Lung (tissue), 12 donors: ENCODE results near the gene BPIFB3. TPM values are rescaled to one million over a fixed set of nuclear protein-coding genes. Genes with fewer than 3 reads are reported as not detected.

Source experiments
- ATAC-seq: fragments of 200-7000 bp; cut with Tn5 transposase; one replicate; pipeline ENCODE4 v1.9.1; 2020; ENCODE audit warnings: moderate number of reproducible peaks; ENCODE audit not compliant: insufficient read depth, low FRiP score
- DNase-seq, 3 donors: peaks; one replicate each; pipeline ENCODE4 v3.0.0-alpha.2; 2013 to 2017
- H3K27ac ChIP-seq, 2 donors: one replicate each; pipeline ENCODE4 v1.5.1; 2013; ENCODE audit warnings: mild to moderate bottlenecking in 2 of 2, moderate library complexity in 2 of 2, control low read depth in 1 of 2, inconsistent platforms in 1 of 2, low read depth in 1 of 2, low read length in 1 of 2
- H3K27me3 ChIP-seq, 3 donors: one replicate each; pipeline ENCODE4 v1.5.1; 2013; ENCODE audit warnings: low read length in 2 of 3; ENCODE audit not compliant: control insufficient read depth in 3 of 3, insufficient read depth in 3 of 3
- H3K36me3 ChIP-seq, 4 donors: one replicate each; pipeline ENCODE4 v1.5.1; 2013; ENCODE audit warnings: low read length in 4 of 4, mild to moderate bottlenecking in 1 of 4, moderate library complexity in 1 of 4; ENCODE audit not compliant: control insufficient read depth in 4 of 4, insufficient read depth in 4 of 4
- H3K4me1 ChIP-seq, 5 donors: one replicate each; pipeline ENCODE4 v1.5.1; 2013; ENCODE audit warnings: low read length in 5 of 5, mild to moderate bottlenecking in 2 of 5, moderate library complexity in 1 of 5; ENCODE audit not compliant: control insufficient read depth in 5 of 5, insufficient read depth in 5 of 5
- H3K4me3 ChIP-seq: one replicate; pipeline ENCODE4 v1.5.1; 2013; ENCODE audit warnings: mild to moderate bottlenecking, control low read depth, moderate library complexity
- H3K9ac ChIP-seq, 2 donors: one replicate each; pipeline ENCODE4 v1.5.1; 2013; ENCODE audit warnings: low read length in 2 of 2, control low read depth in 1 of 2; ENCODE audit not compliant: insufficient read depth in 1 of 2
- H3K9me3 ChIP-seq, 4 donors: one replicate each; pipeline ENCODE4 v1.5.1; 2013; ENCODE audit warnings: low read length in 3 of 4, mild to moderate bottlenecking in 1 of 4, moderate library complexity in 1 of 4; ENCODE audit not compliant: control insufficient read depth in 4 of 4, insufficient read depth in 3 of 4
- WGBS, 2 donors: extraction: QIAGEN DNeasy Blood & Tissue Kit; methylation state at CpG; one replicate each; pipeline ENCODE4 v1.1.7; 2013; 5-methylcytosine and 5-hydroxymethylcytosine counted together
- polyA plus RNA-seq, 2 donors: library from polyadenylated mRNA; stranded (reverse); fragments of 200-250 nt; gene quantifications; one replicate each; pipeline ENCODE4 v1.2.1, GENCODE V29; 2013
- total RNA-seq, 2 donors: library from RNA; depleted of rRNA in 1 of 2; stranded (reverse); fragments of >200 nt in 1 of 2; gene quantifications; one replicate each; pipeline ENCODE4 v1.2.1, GENCODE V29; 2014 to 2021
- TF ChIP-seq, protein P1 (sequence below): IDR thresholded peaks from 2 replicates; pipeline ENCODE4 v1.5.1; 2012; ENCODE audit warnings: mild to moderate bottlenecking; ENCODE audit errors: control extremely low read depth, extremely low read depth
- donor health status: control.
- donor health status: control.
- donor health status: Bipolar disorder and iron deficiency.
- donor health status: healthy.
- donor health status: DM: yes; HTN: yes; CAD: no.

The BPIFB3 gene
- total and polyA plus RNA-seq, 4 donors = not detected

DNA sequence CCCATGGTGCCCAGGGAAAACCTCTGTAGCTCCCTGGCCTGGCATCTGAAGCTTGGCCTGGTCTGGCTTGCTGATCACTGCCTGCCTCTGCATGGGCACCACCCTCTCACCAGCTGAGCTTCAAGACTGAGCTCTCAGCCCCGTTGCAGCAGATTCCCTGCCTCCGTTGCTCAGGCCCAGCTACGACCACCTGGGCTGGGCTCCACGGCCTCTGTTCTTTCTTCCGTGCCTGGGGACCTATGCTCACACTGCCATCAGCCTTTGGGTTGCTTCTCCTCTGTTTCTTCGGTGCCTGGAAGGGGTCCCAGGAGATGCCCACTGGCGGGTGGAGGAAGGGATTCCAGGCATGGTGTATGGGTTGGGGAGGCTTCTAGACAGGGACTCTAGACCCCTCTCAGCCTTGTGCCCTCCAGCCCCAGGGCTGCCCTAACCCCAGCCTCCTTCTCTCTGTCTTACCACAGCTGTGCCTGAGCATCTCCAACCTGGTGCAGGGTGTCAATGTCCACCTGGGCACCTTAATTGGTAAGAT, 37.1 kb upstream of the BPIFB3 start:
- no peaks in the 10 kb centered on the region for H3K9me3 ChIP-seq
- no peak for DNase-seq
- H3K36me3 ChIP-seq = no peaks in the 10 kb centered on the region
- H3K4me1 ChIP-seq = no peaks in the 10 kb centered on the region
- peaks cover 0 to 17% (median 5%) of the 10 kb centered on the region in 3 donors for H3K27me3 ChIP-seq
- H3K4me3 ChIP-seq = no peak overlapping the region
- no peak overlapping the region for H3K27ac ChIP-seq
- WGBS, 2 donors = 72 to 77% methylated on average over 7 of the region's 7 CpGs
- TF ChIP-seq, protein P1, sequence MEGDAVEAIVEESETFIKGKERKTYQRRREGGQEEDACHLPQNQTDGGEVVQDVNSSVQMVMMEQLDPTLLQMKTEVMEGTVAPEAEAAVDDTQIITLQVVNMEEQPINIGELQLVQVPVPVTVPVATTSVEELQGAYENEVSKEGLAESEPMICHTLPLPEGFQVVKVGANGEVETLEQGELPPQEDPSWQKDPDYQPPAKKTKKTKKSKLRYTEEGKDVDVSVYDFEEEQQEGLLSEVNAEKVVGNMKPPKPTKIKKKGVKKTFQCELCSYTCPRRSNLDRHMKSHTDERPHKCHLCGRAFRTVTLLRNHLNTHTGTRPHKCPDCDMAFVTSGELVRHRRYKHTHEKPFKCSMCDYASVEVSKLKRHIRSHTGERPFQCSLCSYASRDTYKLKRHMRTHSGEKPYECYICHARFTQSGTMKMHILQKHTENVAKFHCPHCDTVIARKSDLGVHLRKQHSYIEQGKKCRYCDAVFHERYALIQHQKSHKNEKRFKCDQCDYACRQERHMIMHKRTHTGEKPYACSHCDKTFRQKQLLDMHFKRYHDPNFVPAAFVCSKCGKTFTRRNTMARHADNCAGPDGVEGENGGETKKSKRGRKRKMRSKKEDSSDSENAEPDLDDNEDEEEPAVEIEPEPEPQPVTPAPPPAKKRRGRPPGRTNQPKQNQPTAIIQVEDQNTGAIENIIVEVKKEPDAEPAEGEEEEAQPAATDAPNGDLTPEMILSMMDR = no peak
- no peak overlapping the region for H3K9ac ChIP-seq
- ATAC-seq = no peak

DNA sequence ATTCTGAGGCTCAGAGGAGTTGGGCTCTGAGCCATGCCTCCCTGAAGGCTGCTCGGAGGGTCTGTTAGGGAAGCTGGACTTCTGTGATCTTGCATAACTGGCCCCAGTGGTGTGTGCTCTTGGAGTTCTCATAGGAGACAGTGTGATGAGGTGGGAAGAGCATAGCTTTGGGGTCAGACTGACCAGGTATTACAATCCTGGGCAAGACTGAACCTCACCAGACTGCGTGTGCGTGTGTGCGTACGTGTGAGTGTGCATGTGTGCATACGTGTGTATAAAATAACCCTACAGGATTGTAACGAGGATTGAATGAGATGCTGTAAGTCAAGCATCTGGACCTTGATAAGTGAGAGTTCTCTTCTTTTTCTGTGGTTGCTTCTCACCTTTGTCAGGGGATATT, 36.2 kb upstream of the BPIFB3 start:
- Histone ChIP-seq H3K9ac (no peak overlapping the region), H3K27me3 (peaks cover 0 to 23% (median 5%) of the 10 kb centered on the region in 3 donors), H3K4me1 (no peaks in the 10 kb centered on the region), H3K4me3 (no peak overlapping the region), H3K9me3 (no peaks in the 10 kb centered on the region), H3K27ac (no peak overlapping the region), H3K36me3 (no peaks in the 10 kb centered on the region)
- 85 to 87% methylated on average over 7 of the region's 7 CpGs for WGBS, 2 donors
- TF ChIP-seq, protein P1 = no peak
- ATAC-seq (no peak), DNase-seq (no peak)

- Histone ChIP-seq H3K9me3 (no peaks in the 10 kb centered on the region), H3K27ac (no peak overlapping the region), H3K4me3 (no peak overlapping the region), H3K4me1 (no peaks in the 10 kb centered on the region), H3K9ac (no peak overlapping the region), H3K36me3 (no peaks in the 10 kb centered on the region), H3K27me3 (peaks cover 0 to 23% (median 5%) of the 10 kb centered on the region in 3 donors)
- WGBS, 2 donors = 73 to 78% methylated on average over 14 of the region's 14 CpGs
- no peak for DNase-seq
- ATAC-seq = no peak
- TF ChIP-seq, protein P1 = no peak
These were observed 35.4 kb upstream of the BPIFB3 start for GRCh38 chr20:33018169-33018931.
